GM21360 (cell line): ENCODE measurements around the gene MED15.
"Not testable (repeated sequence)": the region's sequence is repeated elsewhere in the genome, so short reads cannot be mapped to it uniquely, and the experiment has no call there.

Experiments
- ATAC-seq: cut with Tn5 transposase; IDR thresholded peaks from one replicate; pipeline ENCODE4 v1.9.1; 2021; ENCODE audit warnings: mild to moderate bottlenecking, moderate library complexity; ENCODE audit not compliant: unreplicated experiment

The MED15 gene

DNA sequence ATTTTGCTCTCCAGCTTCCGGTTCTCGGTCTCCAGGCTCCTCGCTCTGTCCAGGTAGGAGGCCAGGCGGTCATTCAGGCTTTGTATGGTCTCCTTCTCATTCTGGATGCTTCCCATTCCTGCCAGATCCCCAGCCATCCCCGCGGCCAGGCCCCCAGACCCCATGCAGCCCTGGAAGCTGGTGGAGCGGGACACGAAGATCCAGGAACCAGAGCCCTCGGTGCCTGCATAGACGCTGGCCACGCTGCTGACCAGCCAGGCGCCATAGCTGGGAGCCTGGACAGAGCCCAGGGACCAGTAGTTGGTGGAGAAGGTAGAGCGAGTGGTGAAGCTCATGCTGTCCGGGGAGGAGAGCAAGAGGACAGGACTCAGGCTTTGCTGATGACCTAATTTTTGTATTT is 23.6 kb upstream of the MED15 start:
- no peak for ATAC-seq

DNA sequence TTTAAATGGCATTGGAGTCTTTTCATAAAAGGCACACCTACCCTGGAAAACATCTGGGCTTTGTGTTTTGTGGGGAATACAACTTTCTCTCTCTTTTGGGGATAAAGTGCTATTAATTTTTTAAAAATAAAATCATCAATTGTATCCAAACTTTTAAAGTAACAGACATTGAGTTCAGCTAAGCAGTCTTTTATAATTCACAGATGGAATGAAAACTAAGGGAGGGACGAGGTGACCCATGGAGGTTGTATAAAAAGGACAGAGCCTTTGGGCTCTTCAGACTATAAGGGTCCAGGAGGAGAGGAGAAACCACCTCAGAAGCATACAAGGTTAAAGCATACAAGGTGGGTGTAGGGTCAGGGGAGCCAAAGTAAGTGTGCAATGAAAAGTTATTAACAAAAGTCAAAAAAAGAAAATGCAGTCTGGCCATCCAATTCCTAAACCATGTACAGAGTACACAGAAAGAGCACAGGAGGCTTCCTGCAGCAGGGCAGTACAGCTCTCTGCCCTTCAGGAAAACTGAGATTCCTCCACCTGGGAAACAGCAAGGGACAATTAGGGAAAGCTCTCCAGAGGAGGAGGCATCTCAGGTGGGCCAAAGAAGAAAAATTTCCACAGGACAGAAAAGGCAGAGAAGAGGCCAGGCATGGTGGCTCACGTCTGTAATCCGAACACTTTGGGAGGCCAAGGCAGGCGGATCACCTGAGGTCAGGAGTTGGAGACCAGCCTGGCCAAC is 22.3 kb upstream of the MED15 start:
- no peak for ATAC-seq

- no peak for ATAC-seq
Observed at GRCh38 chr22:20486229-20486628, 21.2 kb upstream of the MED15 start.

DNA sequence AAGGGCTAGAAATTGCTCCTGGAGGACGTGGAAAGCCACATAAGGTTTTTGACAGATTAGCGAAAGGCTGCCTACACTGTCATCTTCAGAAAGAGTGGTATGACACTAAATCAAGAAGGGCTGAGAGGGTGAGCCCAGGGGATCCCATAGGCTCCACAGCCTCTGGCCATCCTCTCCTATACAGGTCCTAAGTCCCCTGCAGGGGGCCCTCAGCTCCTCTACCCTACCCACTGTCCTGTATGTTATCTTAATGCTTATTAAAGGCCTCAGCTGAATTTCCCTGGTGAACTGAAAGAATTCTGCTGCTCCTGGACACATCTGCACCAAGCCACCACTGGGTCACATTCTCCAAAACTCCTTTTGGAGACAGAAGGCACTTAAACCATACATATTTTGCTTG is 19.7 kb upstream of the MED15 start:
- ATAC-seq: no peak

GRCh38 chr22:20488946-20489345 is 18.5 kb upstream of the MED15 start:
- ATAC-seq: no peak

DNA sequence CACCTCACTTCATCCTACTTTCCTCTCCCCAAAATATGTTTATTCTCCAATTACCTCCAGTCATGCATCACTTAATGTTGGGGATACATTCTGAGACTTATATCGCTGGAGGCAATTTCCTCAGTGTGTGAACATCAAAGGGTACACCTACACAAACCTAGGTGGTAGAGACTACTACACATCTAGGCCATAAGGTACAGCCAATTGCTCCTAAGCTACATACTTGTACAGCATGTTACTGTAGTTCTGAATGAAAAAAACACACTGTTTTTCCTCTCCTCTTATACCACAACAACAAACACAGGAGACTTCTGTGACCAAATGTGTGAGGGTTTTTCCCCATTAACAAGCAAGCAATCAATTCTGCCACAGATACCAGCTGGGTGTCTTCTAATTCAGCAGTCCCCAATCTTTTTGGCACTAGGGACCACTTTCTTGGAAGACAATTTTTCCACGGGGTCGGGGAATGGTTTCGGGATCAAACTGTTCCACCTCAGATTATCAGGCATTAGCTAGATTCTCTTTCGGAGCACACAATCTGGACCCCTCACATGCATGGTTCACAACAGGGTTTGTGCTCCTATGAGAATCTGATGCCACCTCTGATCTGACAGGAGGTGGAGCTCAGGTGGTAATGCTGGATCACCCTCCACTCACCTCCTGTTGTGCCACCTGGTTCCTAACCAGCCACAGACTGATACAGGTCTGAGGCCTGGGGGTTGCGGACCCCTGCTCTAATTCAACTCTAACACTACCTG is 17.0 kb upstream of the MED15 start:
- no peak for ATAC-seq

DNA sequence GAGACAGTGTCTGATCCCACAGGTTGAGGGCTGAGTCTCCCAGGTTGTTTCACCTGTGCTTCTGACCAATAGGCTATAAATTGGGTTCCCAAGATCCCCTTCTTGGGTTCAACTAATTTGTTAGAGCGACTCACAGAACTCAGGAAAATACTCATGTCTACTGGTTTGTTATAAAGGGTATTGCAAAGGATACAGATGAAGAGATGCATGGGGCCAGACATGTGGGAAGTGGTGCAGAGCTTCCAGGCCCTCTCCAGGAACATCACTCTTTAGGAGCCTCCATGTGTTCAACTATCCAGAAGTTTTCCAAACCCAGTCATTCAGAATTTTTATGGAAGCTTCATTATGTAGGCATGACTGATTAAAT is 16.5 kb upstream of the MED15 start:
- ATAC-seq: no peak

GRCh38 chr22:20491346-20491745 is 16.1 kb upstream of the MED15 start:
- ATAC-seq: no peak

DNA sequence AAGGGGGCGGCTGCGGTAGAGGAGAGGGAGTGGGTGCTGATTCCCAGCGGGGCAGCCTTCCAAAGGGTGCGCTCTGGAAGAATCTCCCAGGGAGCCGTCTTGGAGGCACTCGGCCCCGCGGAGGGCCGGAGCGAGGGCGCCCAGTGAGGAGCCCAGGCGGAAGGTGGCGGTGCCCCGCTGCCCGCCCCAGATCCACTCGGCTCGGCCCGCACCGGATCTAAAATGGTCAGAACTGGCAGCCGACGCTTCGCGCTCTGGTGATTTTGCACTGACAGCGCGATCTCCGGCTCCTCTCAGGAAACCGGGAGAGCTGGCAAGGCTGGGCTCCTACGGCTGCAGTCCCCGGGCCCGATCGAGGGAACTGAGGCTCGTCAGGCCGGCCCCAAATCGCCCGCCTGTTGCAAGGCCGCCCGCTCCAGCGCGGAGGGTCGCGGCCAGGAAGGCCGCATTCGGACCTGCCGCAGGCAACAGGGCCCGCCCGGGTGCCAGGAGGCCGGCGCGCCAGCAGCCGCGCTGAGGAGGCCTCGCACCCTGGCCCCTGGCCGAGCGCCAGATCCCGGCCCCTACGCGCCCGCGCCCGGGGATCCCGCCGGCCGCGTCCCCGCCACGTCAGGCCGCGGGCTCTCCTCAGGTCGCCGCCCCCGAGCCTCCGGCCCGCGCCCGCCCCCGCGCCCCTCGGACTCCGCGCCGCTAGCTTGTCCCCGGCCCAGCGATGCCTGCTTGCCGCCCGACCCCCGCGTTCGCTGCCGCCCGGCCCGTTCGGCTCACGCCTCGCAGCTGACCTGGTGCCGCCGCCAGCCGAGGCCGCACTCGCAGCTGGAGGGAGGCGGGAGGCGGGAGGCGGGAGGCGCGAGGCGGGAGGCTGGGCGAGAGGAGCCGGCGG is 12.2 kb upstream of the MED15 start, which contains the start of gene KLHL22:
KLHL22 (minus strand) TSS at position 818 of the 883 bp plus-strand sequence. CDS start 6,584 bp downstream, outside the sequence.
- ATAC-seq: no peak

- ATAC-seq: peak; percentile 77
Observed at GRCh38 chr22:20495861-20496681, 11.3 kb upstream of the MED15 start.

DNA sequence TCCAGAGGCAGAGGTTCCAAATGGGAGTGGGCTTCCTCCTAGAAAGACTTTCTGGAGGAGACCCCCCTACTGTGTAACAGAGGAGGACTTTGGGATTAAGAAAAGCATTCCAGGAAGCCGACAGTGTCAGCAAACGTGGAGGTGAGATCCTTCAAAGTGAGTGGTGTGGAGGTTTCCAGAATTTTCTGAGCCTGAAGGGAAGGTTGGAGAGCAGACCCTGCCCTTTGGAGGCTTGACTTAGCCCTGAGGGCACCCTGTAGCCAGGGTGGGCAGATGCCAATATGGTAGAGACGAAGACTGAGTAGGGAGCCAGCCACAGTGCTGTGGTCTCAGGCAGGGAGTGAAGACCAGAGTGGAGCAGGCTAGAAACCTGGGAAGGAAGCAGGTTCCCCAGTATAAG is 10.0 kb upstream of the MED15 start:
- no peak for ATAC-seq

GRCh38 chr22:20498913-20499312 is 8.5 kb upstream of the MED15 start:
- no peak for ATAC-seq

DNA sequence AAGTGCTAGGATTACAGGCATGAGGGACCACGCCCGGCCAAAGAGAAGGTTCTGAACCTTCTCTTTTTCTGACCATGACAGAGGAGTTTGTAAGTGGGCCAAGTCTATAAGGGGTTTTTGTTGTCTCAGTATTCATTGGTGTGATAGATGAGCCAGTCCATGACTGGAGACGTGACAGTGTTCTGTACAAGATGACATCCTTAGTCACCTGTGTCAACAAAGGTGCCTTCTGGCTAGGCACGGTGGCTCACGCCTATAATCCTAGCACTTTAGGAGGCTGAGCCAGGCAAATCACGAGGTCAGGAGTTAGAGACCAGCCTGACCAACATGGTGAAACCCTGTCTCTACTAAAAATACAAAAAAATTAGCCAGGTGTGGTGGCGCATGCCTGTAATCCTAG is 7.6 kb upstream of the MED15 start:
- no peak for ATAC-seq

DNA sequence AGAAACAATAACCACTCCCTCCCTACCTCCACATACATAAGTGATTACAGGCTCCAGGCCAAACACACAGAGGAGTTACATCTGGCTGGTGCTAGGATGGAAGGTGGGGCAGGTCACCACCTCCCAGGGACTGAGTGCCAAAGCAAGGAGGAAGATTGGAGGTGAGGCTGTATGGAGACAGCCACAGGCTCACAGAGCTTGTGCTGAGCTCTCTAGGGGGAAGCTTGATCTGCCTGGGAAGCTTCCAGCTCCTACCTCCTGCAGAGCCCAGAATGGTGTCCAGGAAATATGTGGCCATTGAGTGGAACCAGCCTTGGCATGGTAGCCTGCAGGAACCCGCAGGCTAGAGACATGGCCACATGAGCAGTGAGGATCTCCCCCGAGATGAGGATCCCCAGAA is 3.6 kb upstream of the MED15 start:
- no peak for ATAC-seq

DNA sequence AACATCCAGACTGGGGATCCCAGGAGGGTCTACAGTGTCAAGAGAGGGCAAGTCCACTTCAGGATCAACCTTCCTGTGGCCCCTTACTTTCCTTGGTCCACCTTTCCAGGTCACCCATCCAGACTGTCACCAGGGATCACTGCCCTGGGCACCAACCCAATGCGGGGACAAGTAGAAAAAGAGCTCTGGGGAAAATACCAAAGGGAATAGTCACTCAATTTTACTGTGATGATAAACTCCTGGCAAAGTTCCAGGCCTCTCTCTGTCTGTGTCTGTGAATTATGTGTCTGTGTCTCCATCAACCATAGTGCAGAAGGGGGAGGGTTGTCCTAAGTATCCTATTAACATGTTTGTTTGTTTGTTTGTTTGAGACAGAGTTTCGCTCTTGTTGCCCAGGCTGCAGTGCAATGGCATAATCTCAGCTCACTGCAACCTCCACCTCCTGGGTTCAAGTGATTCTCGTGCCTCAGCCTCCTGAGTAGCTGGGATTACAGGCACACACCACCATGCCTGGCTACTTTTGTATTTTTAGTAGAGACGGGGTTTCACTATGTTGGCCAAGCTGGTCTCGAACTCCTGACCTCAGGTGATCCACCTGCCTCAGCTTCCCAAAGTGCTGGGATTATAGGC is 3.0 kb upstream of the MED15 start:
- not testable (repeated sequence) for ATAC-seq

DNA sequence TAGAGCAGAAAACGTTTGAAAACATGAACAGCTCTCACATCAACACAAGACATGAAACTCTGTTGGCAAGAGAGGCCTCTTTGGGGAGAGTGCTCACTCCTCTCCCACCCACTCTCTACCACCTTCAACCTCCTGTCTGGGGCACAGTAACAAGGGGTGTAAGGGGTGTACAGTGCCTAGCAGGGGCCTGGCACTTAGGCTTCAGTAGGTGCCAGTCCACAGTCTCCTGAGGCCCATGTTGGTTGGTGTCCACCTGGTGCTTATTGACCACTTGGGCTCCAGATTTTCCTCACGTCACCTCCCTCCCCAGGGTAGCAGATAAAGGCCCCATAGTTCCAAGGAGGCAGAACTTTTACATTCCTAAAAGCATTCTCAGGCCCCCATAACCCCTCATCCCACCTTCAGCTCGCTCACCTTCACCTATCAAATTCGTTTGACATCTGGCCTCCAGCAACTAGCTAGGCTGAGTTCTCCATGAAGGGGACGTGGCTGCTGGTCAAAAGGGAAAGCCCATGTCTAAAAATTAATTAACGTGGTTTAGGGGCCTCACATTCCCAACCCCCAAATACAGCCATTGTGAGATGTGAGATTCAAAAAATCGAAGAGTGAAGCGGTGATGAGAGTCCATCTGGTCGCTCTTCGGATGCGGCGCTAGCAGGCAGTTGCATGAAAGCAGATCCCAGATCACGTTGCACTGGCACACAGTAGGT is 712 bp upstream of the MED15 start:
- ATAC-seq: no peak

DNA sequence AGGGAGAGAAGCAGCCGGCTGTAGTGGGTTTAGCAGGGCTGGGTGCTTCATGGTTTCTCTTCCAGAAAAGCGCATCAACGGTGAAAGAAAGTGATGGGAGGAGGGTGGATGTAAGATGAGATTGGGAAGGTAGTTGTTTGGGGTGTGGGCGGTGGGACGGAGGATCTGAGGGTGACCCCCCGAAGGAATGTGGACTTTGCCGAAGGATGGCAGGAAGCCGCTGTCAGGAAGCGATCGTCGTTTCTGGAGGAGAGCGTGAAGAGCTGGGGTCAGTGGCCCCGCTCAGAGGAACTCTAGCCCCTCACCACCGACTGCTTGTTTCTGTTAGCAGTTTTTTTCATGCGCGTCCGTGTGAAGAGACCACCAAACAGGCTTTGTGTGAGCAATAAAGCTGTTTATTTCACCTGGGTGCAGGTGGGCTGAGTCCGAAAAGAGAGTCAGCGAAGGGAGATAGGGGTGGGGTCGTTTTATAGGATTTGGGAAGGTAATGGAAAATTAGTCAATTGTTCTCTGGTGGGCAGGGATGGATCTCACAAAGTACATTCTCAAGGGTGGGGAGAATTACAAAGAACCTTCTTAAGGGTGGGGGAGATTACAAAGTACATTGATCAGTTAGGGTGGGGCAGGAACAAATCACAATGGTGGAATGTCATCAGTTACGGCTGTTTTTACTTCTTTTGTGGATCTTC is 801 bp downstream of the MED15 start:
- not testable (repeated sequence) for ATAC-seq

DNA sequence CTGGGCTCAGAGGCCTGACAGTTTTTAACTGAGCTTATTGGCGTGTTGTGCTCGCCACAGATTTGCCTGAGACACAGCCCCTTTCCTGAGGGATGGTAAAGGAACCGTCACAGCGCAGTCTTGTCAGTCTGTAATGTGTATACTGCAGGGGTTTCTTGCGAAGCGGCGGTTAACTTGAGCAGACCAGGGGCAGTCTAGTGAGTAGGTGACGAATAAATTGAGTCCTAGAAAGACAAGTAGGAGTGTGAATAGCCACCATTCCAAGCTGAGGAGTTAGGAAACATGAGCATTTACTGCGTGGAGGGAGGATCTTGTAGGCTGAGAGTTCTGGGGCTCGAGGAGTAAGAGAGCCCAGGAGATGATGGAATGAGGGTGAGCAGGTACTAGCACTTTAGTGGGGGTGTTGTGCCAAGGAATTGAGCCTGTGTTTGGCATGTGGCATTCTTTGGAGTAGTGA is 1.4 kb downstream of the MED15 start:
- no peak for ATAC-seq
